Measurements from ENCODE around the gene CPSF4.

GRCh38 chr7:99455874-99456273 is 17.1 kb downstream of the CPSF4 start:
- TF ChIP-seq CTCF (IDR thresholded peaks at IDR 0.05 in 2 of 3, conservative IDR thresholded peaks at IDR 0.05 in 1 of 3; ENCODE audit: borderline replicate concordance in 1 of 3, insufficient read depth in 1 of 3, low read depth in 2 of 3, low read length in 2 of 3) (no peak), ZNF274 (IDR thresholded peaks at IDR 0.05; ENCODE audit: low read depth, low read length) (no peak), EZH2 (IDR thresholded peaks at IDR 0.05) (no peak), POLR2AphosphoS5 (IDR thresholded peaks at IDR 0.05; ENCODE audit: low read depth, low read length) (no peak; the same call in 1 of the 2 replicates), EGR1 (IDR thresholded peaks at IDR 0.05; ENCODE audit: low read depth) (no peak), CBX3 (IDR thresholded peaks at IDR 0.05; ENCODE audit: low read depth) (no peak), YY1 (IDR thresholded peaks at IDR 0.05; ENCODE audit: extremely low read depth, insufficient replicate concordance, low read depth, low read length) (no peak), JUND (IDR thresholded peaks at IDR 0.05) (no peak), POLR2A (IDR thresholded peaks at IDR 0.05; ENCODE audit: borderline replicate concordance, extremely low read depth, insufficient read depth, insufficient read length) (no peak)
